Embryonic facial prominence (tissue), 1 donor: ENCODE results near the gene MYMK.

Experiments
- DNase-seq: peaks from one replicate; pipeline ENCODE4 v3.0.0-alpha.2; 2016; ENCODE audit errors: extremely low spot score

Gene MYMK

DNA sequence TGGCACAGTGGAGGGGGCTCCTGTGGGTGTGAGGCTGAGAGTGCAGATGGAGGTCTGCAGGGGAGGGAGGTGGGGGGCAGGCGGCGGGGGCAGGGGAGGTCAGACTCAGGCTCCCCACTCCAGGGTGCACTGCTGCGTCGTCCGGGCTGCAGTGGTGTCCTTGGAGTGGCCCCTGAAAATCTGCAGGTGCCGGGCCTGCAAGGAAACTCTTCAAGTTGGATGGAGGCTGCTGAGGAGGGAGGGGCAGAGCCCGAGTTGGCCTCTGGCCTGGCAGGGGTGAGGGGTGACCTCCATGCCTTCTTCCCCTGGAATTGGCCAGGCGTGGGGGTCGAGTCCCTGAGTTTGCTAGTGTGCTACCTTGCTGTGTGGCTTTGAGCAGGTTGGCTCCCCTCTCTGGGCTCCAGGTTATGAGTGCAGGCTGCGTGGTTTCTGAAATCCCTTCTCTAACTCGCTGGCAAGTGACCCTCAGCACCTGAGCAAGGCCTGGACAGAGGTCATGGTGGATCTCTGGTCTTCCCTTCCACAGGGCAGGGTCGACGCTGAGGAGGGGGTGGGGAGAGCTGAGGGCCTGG, 10.6 kb upstream of the MYMK start:
- DNase-seq: no peak

DNA sequence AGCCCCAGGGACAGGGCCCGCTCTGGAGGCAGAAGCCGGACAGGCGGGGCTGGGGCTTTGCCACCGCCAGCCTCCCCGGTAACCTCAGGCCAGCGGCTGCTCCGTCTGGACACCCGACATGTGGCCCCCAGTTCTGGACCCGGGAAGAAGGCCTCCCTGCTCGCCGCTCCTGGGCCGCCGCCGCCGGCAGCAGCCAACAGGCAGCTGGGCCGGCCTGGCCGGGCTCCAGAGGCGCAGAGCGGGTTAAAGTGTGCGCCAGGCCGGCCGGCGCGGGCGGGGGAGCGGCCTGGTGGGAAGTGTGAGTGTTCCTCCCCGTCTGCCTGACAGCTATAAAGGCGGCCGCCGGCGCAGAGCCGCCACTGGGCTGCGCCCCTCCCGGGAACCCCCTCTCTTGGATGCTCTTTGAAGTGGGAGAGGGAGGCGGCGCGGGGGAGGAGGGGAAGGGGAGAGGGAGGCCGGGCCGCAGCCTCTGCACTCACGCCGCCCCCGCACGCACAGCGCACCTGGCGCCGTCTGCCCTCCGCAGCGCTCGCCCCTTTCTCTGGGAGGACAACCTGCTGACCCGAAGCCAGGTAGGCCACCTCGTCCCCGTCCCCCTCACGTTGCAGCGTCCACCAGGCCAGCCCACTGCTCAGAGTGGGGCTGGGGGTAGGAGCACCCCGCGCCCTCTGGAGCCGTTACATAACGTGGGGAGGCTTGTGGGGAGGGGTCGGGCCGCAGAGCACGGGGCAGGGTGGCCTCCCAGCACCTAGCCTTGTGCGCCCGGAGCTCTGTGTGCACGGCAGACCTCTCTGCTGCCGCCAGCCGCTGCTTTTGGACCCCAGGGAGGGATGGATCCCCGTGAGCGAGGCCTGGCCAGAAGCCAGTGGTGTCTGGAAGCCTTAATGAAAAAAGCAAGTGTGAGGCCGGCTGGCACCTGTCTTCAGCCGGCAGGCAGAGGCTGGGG, 9.9 kb upstream of the MYMK start, which contains the start of gene ADAMTSL2:
TSS of gene ADAMTSL2 (plus strand) at position 359 of the 946 bp plus-strand sequence. CDS start 2,009 bp downstream, outside the sequence.
- no peak for DNase-seq

DNA sequence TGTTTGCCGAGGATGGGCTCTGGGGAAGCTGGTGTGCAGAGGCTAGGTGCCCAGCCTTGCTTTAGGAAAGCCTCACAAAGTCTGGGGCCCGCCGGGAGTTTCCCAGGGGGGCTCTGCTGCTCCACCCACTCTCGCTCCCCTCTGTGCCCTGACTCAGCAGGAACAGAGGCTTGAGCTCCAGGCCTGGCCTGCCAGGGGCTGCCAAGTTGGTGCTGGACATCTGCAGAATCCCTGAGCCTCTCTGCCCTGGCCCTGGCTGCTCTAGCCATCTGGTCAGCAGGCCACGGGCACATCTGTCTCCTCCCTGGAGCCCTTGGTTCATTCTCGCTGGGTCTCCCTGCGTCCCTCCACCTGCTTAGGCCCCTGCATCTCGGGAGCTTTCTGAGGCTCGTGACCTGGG, 9.1 kb upstream of the MYMK start:
- DNase-seq: no peak

DNA sequence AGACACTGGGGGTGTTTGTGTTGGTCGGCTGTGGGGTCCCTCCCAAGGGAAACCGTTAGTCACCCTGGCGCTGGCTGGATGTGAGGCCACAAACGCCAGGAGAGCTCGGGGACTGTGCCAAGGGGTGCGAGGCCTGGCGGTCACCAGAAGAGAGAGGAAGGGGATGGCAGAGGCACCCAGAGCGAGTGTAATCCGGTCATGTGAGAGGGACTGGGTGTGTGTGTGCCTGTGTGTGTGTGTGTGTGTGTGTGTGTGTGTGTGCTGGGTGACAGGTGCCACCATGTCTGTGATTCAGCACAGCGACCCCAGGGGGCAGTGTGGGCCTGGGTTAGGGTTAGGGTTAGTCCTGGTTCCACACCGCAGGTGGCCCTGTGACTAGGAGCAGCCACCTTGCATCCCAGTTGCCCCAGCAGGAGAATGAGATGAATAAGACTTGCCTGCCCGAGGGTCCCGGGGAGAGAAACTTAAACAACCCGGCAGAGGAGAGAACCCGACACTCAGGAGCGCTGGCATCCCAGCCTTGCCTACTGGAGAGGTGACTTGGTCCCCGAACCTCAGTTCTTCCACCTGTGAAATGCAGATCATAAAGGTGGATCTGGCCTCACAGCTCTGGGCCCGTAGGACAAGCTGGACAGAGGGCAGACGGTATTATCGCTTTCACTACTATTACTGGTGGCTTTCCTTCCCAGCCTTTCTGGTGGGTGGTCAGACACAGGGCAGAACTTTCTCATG, 8.3 kb upstream of the MYMK start:
- no peak for DNase-seq

DNA sequence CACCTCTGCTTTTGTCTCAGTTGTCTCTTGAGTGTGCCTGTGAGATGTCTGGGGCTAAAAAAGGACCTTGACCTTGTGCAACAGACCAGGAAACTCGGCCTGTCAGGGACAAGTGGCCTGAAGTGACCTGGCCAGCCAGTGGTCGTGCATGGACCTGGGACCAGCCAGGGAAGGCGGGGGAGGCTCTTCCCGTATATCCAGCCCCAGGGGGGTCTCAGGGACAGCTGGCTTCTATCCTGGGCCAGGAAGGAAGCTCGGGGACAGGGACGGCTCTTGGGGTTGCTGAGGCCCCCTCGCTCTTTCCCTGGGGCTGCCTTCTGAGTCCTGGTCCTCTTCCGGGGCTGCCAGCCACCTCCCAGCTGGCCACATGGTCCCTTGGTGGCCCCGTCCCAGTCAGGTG, 6.5 kb upstream of the MYMK start:
- no peak for DNase-seq

DNA sequence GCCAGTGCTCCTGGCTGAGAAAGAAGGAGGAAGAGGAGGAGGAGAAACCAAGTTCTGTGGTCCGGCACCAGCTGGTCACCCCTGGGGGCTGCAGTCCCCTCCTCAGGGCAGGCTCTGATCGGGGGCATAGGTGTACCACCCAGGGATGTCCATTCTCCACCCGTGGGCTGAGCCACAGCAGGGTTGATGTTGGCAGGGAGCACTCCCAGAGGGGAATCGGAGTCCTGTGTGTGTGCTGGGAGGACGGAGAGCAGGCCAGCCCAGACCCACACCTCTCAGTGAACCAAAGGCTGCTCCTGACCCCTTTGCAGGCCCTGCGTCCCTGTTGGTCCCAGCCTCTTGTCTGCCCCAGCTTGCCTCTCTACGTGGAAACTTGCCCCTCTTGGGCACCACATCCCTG, 5.1 kb upstream of the MYMK start:
- no peak for DNase-seq

DNA sequence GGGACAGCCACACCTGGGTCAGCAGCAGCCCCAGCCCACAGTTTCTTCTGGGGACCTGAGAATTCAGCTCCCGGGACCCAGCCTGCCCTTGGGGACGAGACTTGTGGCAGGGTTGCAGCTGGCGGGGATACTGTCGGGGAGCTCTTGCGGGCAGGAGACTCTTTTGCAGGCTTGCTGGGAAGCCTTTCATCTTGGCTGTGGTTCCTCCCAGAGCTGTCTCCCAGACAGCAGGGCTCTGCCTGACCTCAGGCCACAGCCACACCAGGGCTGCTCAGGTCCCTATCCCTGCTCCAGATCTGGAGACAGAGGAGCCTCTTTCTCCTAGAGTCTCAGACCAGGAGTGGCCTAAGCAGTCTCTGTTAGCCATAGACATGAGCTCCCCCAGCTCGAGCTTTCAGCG, 4.7 kb upstream of the MYMK start:
- no peak for DNase-seq

DNA sequence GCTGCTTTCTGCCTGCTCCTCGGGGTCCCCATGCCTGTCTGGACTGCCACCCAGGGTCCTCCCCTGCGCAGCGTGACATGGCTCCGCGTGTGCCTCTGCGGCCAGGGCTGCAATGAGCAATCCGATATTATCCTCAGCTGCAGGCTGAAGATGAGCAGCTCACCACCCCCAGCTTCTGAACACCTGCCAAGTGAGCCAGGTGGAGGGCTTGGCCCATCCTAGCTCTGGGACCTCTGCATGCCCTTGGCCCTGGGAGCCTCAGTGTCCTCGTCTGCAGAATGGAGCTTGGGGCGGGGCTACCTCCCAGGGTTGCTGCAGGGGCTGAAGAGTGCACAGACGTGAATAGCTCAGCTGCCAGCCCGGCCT, 4.1 kb upstream of the MYMK start:
- DNase-seq: no peak

DNA sequence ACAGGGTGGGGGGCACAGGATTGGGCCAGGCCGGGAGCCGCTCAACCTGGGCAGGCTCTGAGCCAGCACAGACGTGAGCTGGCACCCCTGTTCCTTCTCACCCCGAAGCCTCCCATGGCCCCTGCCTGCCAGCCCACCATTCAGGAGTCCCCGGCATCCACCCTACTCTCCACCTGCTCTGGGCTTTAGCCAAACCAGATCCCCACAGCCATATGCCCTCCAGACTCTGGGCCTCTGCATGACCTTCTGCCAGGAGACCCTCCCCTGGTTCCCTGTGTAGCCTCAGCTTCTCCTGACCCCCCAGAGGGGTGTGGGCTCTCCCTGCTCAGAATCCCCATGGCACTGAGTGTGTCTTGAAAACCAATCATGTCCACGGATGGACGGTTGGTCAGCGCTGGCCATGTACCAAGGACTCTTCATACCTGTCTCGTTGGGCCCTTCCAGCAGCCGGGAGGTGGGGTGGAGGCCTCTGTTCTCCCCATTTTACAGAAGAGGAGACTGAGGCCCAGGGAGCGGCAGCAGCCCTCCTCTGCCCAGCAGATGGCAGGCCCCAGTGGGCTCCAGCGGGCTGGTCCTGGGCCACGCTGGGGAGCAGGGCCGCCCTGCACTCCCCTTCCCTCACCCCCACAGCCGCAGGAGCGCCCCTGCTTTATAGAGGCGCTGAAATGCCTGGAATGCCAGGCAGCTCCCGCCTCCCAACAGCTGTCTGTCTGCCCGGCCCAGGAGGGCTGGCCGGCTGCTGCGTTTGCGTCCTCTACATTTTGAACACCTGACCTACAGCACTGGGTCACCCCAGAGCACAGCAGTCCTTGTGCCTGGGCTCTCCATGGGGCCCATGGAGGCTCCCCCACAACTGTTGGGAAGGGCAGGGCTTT, 3.5 kb upstream of the MYMK start:
- no peak for DNase-seq

DNA sequence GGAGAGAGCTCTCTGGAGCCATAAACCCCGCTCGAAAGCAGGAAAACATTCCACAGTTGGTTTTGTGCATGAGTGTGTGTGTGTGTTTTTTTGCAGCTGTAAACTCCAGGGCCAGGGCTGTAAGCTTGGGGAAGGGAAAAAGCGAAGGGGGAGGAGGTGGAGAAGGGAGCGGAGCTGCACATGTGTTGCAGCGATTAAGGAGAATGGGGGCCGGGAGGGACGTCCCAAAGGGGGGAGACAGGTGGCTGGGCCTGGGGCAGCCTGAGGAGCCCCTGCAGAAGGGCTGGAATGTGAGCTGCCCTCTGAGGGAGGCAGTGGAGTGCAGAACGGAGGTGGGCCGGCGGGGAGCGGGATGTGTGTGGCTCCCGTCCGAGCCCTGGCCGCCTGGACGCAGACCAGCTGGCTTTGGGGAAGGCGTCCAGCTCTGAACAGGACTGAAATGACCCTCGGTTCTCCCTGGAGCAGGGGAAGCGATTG, 2.7 kb upstream of the MYMK start:
- DNase-seq: no peak

DNA sequence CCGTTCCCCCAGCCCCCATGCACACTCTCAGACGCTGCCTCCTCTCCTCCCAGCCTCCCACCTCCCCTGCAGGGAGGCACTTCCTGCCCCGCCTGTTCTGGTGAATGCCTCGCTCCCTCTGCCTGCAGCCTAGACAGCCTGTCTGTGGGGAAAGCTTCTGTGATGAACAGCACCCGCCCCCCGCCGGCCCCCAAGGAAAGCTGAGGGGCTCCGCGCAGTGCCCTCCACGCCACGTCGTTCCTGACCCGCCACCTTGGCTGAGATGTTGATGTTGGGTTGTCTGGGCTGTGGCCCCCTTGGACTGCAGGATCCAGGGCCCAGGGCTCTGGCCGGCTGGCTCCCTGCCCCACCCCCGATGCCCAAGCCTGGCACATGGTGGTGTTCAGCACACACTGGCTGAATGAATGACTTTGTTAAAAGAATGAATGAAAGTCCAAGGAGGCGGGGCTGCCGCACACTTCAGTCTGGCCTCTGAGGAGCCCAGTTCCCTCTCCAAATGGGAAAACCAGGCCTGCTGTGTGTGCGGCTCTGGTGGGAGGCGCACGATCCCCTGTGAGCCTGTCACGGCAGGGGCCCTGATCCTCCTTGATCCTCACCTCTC, 2.1 kb upstream of the MYMK start:
- no peak for DNase-seq

DNA sequence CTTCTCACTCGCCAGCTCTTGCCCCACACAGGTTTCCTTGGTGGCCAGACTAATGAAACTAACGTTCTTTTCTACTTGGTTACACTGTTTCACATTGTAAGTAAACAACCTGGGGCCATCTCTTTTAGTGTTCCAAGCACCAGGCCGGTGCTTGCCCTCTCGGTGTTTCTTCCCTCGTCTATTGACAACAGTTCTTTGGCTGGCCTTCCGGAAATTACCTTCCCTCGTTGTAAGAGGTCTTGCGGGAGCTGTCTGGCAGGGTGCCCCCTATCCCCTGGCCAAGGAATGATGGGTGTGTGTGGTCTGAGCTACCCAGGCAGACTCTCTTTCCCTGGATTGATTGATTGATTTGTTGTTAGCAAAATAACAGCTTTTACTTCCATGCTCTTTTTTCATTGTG, 918 bp upstream of the MYMK start:
- no peak for DNase-seq

DNA sequence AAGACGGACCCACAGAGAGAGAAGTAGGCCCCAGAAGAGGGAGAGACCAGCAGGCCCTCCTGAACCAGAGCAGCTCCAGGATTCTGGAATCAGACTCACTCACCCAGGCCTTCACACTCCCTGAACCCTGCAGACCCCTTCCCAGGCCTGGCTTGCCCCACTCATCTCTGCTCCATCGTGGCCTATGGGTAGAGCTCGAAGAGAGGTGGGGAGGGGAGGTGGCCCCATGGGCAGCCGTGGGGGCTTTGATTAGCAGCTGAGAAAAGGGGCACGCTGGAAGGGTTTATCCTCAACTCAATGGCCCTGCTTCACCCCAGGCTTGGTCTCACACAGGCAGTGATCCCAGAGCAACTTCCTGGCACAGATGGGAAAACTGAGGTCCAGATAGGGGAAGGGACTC, 613 bp downstream of the MYMK start:
- DNase-seq: no peak

DNA sequence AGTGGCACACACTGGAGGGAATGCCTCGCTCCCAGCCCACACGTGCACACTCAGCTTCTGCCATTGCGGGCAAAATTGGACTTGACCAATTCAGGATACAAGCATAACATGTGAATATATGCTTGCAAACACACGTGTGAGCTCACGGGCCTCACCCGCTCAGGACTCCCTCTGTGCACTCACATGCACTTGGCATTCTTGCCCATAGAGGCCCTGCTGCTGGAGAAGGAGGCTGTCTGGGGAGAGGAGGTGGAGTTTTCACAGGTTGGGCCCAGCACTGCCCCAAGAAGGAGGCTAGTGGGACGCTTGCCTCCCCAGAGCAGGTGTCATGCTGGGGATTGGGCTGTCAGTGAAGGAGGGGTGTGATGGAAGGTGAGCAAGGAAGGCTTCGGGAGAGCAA, 1.7 kb downstream of the MYMK start:
- DNase-seq: no peak

DNA sequence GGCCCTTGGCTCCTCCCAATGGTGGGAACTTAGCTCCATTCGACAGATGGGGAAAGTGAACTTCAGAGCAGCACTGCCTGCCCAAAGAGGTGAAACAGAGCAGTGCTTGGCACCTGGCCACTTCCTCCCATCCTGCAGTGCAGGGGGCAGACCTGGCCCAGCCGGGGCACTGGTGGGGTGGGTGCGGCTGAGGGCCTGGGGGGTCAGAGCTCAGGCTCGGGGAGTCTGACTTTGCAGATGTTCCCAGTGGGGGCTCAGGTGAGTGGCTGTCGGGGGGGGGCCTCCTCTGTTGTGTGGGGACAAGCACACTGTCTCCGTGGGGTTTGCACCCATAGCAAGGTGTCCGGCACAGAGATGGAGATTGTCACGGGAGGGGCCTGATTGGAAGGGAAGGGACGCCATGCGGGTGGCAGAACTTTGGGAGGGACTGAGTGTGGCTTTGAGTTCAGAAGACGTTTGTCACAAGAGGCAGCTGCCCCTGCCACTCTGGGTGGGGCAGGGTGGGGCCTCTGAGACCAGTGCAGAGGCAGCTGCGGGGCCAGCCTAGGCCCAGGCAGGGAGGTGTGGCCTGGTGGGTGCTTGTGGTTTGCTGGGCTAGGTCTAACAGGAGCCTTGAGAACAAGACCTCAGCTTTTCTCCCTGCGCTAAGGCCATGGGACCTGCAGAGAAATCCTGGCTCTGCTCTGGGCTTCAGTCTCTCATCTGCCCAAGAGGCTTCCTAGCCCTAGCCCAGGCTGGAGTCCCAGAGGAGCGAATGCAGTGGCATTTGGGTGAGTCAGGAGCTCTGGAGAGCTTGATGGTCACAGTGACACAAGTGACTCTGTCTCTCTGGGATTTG, 2.5 kb downstream of the MYMK start:
- DNase-seq: no peak

DNA sequence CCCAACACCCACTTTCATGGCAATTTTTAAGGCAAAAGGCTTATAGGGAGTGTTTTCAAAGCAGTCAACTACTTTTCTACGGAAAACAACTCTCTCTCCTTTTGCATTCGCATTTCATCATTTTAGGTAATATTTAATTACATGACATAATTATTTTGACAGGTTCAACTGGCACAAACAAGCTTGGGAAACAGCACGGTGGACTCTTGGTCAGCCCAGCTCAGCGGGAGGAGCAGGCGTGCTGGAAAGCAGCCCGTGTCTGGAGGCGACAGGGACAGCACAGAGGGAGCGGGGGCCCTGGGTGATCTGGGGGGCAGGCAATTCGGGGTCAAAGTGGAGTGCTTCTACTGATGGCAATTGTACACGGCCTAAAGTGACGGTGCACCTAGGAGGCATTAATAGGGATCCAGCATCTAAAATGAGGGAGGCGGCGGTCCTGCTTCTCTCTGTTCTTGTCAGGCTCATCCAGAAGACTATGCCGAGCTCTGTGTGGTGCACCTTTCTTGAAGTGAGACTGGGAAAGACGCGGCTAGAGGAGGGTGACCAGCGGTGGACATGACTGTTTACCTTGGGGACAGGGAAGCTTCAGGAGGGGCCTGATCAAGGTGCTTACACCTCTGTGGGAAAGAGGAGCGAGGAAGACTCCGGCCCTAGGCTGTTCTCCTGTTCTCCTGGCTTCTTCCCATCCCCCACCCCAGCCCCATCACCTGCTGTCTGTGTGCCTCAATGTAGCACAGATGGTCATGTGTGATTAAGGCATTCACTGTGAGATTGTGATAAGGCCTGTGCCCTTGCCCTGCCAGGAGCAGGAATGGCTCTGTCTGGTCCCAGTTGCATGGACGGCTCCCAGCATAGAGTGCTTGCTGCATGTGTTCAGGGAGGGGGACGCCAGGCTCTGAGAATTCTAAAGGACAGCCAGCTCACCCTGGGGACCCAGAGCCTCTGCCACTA, 3.4 kb downstream of the MYMK start:
- no peak for DNase-seq

DNA sequence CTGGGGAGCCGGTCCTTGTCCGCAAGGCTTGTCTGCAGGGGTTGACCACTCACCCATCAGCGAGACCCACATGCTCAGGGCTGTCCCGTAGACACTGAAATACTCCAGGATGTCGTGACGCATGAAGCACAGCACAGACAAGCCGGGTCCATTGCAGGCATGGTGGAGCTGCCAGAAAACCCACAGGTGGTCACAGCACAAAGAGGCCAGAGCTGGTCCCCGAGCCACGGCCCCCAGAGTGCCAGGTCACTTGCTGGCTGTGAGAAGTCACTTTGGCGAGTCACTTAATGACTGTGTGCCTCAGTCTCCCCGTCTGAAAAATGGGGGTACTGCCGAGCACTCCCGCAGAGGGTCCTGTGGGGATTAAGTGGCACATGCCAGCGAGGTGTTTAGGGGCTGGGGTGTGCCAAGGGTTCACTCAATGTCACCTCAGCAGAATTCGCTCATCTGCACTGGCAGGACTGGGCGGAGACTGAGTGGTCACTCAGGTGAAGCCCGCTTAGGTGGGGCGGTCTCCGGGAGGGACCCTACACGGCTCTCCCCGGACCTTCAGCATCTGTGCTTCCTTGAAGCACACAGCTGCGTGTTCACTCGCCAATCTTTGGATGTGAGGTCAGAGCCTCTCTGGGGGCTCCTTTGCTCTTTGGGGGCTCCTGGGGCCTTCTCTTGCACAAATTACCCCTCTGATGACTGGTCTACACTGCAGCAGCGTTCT, 4.5 kb downstream of the MYMK start:
- DNase-seq: no peak

DNA sequence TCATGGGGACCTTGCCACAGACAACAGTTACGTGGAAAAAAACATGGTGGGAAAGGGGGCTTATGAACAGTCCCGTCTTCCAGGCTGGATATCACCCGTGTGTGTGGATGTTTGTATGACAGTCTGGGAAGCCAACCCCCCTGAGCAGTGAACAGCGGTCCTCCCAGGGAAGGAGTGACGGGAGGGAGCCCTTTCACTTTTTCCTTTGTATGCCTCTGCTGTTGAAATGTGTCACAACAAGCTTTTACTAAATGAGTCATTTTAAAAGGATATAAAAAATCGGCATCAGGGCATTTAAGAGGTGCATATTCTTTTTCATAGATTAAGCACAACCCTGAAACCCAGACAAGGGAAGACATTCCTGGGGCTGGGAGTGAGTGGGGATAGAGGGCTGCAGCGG, 5.1 kb downstream of the MYMK start:
- DNase-seq: no peak
